A673 (cell line): ENCODE measurements around the gene ISCA2.

Experiments used
- CTCF ChIP-seq: fragments of 300-800, 200-600 bp; sonication (generic); conservative IDR thresholded peaks from 2 replicates; pipeline ENCODE4 v1.5.1; 2017; ENCODE audit warnings: low read depth, mild to moderate bottlenecking, antibody characterized with exemption, low read length, moderate library complexity, mixed read lengths
- EZH2 ChIP-seq: fragments of 200-600 bp; sonication (generic); IDR thresholded peaks from 2 replicates; pipeline ENCODE4 v1.6.1; 2017; ENCODE audit warnings: borderline replicate concordance, low read depth, mild to moderate bottlenecking, mixed read lengths, antibody characterized with exemption, low read length; ENCODE audit not compliant: poor library complexity, severe bottlenecking

- TF ChIP-seq CTCF (peak; percentile 48), EZH2 (no peak)
Measured at GRCh38 chr14:74508292-74508731, 14.7 kb downstream of the ISCA2 start.
